CD4-positive, alpha-beta T cell treated with Interleukin-4 for 1 hour (primary cell): ENCODE results near the gene PHF24.
A peak's percentile ranks its signal among the peaks of the same experiment; 100 is the strongest.

Source experiments
- DNase-seq, 2 donors: peaks; one replicate each; pipeline ENCODE4 v3.0.0-alpha.2; 2020 to 2022

Gene PHF24

GRCh38 chr9:34984049-34984448 is 26.0 kb downstream of the PHF24 start:
- peak in 1 of 2 donors; percentile 33 for DNase-seq

GRCh38 chr9:34985311-34985899 is 27.3 kb downstream of the PHF24 start:
- peak; percentile 58 to 67 for DNase-seq

- DNase-seq: peak; percentile 76 to 84
Observed at GRCh38 chr9:34986540-34987047, 28.5 kb downstream of the PHF24 start.

- no peak for DNase-seq
Observed at GRCh38 chr9:34987160-34987901, 29.2 kb downstream of the PHF24 start.

GRCh38 chr9:34988218-34989002 is 30.3 kb downstream of the PHF24 start:
- peak; percentile 69 to 70 for DNase-seq

- DNase-seq: peak; percentile 99
Observed at GRCh38 chr9:34989003-34989945, 31.2 kb downstream of the PHF24 start, which contains the start of gene DNAJB5. Gene DNAJB5 (plus strand): TSS chr9:34989745. CDS start chr9:34990631, 886 bp downstream.

GRCh38 chr9:34989946-34990635 is 32.0 kb downstream of the PHF24 start:
- DNase-seq: peak; percentile 25 to 48

- DNase-seq: no peak
Observed at GRCh38 chr9:34990908-34991606, 33.0 kb downstream of the PHF24 start.

GRCh38 chr9:34991607-34992375 is 33.7 kb downstream of the PHF24 start:
- no peak for DNase-seq

GRCh38 chr9:34992376-34992951 is 34.4 kb downstream of the PHF24 start:
- DNase-seq: peak in 1 of 2 donors; percentile 40

- no peak for DNase-seq
Observed at GRCh38 chr9:34993502-34994259, 35.6 kb downstream of the PHF24 start.

- no peak for DNase-seq
Observed at GRCh38 chr9:34994260-34994899, 36.3 kb downstream of the PHF24 start.

GRCh38 chr9:34994900-34995669 is 37.0 kb downstream of the PHF24 start:
- no peak for DNase-seq

- DNase-seq: no peak
Observed at GRCh38 chr9:34995670-34996060, 37.6 kb downstream of the PHF24 start.

GRCh38 chr9:34996181-34996904 is 38.3 kb downstream of the PHF24 start:
- DNase-seq: no peak

GRCh38 chr9:34996905-34997279 is 38.8 kb downstream of the PHF24 start:
- DNase-seq: no peak

- no peak for DNase-seq
Observed at GRCh38 chr9:34997379-34997781, 39.3 kb downstream of the PHF24 start.
